HEK293 (cell line): ENCODE results near the gene PTPRR.

ENCODE experiments used
- HOXA7 ChIP-seq: sonication (generic); formaldehyde crosslinking; IDR thresholded peaks from 2 replicates; pipeline ENCODE4 v1.8.1; 2022; ENCODE audit warnings: missing genetic modification reagents, borderline replicate concordance
- MEIS1 ChIP-seq: sonication (generic); formaldehyde crosslinking; IDR thresholded peaks from 2 replicates; pipeline ENCODE4 v1.8.1; 2022; ENCODE audit warnings: missing genetic modification reagents, mild to moderate bottlenecking, borderline replicate concordance
- ZNF24 ChIP-seq: fragments of 450-650 bp; formaldehyde crosslinking; IDR thresholded peaks from 2 replicates; pipeline ENCODE4 v1.5.1; 2016; ENCODE audit warnings: missing biosample characterization, missing genetic modification characterization
- ZNF274 ChIP-seq, 2 experiments: fragments of 200-500 bp in 1 of 2; fragments of 450-650 bp in 1 of 2; sonication (Bioruptor generic) in 1 of 2; formaldehyde crosslinking in 1 of 2; IDR thresholded peaks; 2 replicates each; pipeline versions ENCODE4 v1.5.1 to v1.6.1; 2014 to 2016; ENCODE audit warnings: borderline replicate concordance in 1 of 2, inconsistent platforms in 1 of 2, low read length in 1 of 2, missing biosample characterization in 1 of 2, missing genetic modification characterization in 1 of 2
- ZNF311 ChIP-seq: fragments of 450-650 bp; formaldehyde crosslinking; IDR thresholded peaks from 2 replicates; pipeline ENCODE4 v1.5.1; 2017; ENCODE audit warnings: missing biosample characterization, missing genetic modification characterization, borderline replicate concordance
- ZNF423 ChIP-seq: fragments of 450-650 bp; formaldehyde crosslinking; IDR thresholded peaks from 2 replicates; pipeline ENCODE4 v1.5.1; 2016; ENCODE audit warnings: missing biosample characterization, missing genetic modification characterization
- ZNF660 ChIP-seq: fragments of 450-650 bp; IDR thresholded peaks from 2 replicates; pipeline ENCODE4 v1.5.1; 2018; ENCODE audit warnings: missing biosample characterization, mild to moderate bottlenecking, missing genetic modification characterization
- ZNF776 ChIP-seq: fragments of 450-650 bp; formaldehyde crosslinking; IDR thresholded peaks from 2 replicates; pipeline ENCODE4 v1.5.0; 2017; ENCODE audit warnings: missing biosample characterization, missing genetic modification characterization, borderline replicate concordance
- TF ChIP-seq, protein P1 (sequence below): fragments of 450-650 bp; formaldehyde crosslinking; IDR thresholded peaks from 2 replicates; pipeline ENCODE4 v1.5.1; 2016; ENCODE audit warnings: missing biosample characterization, missing genetic modification characterization

DNA sequence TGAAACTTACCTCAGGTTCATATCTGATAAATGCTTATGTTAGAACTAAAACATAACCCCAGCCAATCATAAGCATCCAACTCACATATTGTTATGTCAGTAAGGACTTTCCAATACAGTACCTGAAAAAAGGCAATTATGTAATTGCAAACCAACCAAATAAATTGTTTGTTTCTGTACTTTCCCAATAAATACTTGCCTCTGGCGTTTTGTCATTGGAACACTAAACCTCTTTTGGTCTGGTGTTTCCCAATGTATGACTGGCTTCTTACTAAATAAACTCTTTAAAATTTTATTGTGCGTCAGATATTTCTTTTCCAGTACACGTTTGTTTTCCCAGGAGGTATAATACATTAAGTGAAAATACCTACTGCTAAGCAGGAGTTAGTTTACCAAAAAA lies 276.6 kb downstream of the PTPRR start:
- no peak for TF ChIP-seq ZNF423 (tag by site-specific recombination)
- TF ChIP-seq, protein P1, sequence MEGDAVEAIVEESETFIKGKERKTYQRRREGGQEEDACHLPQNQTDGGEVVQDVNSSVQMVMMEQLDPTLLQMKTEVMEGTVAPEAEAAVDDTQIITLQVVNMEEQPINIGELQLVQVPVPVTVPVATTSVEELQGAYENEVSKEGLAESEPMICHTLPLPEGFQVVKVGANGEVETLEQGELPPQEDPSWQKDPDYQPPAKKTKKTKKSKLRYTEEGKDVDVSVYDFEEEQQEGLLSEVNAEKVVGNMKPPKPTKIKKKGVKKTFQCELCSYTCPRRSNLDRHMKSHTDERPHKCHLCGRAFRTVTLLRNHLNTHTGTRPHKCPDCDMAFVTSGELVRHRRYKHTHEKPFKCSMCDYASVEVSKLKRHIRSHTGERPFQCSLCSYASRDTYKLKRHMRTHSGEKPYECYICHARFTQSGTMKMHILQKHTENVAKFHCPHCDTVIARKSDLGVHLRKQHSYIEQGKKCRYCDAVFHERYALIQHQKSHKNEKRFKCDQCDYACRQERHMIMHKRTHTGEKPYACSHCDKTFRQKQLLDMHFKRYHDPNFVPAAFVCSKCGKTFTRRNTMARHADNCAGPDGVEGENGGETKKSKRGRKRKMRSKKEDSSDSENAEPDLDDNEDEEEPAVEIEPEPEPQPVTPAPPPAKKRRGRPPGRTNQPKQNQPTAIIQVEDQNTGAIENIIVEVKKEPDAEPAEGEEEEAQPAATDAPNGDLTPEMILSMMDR = no peak
- no peak for TF ChIP-seq ZNF660 (tag by site-specific recombination)
- no peak for TF ChIP-seq ZNF274 (IDR thresholded peaks at IDR 0.05; ENCODE audit: low read length)
- no peak for TF ChIP-seq ZNF274 (tag by site-specific recombination; IDR thresholded peaks at IDR 0.05; ENCODE audit: borderline replicate concordance)
- TF ChIP-seq ZNF24 = no peak
- TF ChIP-seq ZNF311 (tag by site-specific recombination) = no peak
- TF ChIP-seq HOXA7 (CRISPR knock-in tag) = no peak
- no peak for TF ChIP-seq MEIS1 (CRISPR knock-in tag)
- no peak for TF ChIP-seq ZNF776 (tag by site-specific recombination)
